Neural cell (in vitro differentiated cells): ENCODE results near the gene NCS1. TPM values are rescaled to one million over a fixed set of nuclear protein-coding genes. Genes with fewer than 3 reads are reported as not detected.

Source experiments
- H2AFZ ChIP-seq: fragments of 200-600, 300-800 bp; sonication (generic), shearing (Covaris generic); 2 replicates; pipeline ENCODE4 v1.6.0; 2014; ENCODE audit warnings: low read depth, mild to moderate bottlenecking, antibody characterized with exemption, low read length, moderate library complexity
- H3F3A ChIP-seq: fragments of 200-600 bp; shearing (Covaris generic); 2 replicates; pipeline ENCODE4 v1.6.1; 2016; ENCODE audit warnings: mild to moderate bottlenecking, moderate library complexity, mixed read lengths, antibody characterized with exemption, low read length; ENCODE audit not compliant: insufficient read depth, poor library complexity, severe bottlenecking
- H3K27ac ChIP-seq: fragments of 200-600, 300-800 bp; sonication (generic), shearing (Covaris generic); 2 replicates; pipeline ENCODE4 v1.5.1; 2014; ENCODE audit warnings: mild to moderate bottlenecking, low read length, moderate library complexity
- H3K27me3 ChIP-seq: fragments of 300-800, 200-600 bp; sonication (generic), shearing (Covaris generic); 2 replicates; pipeline ENCODE4 v1.6.0; 2014; ENCODE audit warnings: mild to moderate bottlenecking, low read depth, low read length, moderate library complexity; ENCODE audit not compliant: insufficient read depth
- H3K36me3 ChIP-seq: fragments of 300-800, 200-600 bp; sonication (generic), shearing (Covaris generic); 2 replicates; pipeline ENCODE4 v1.5.1; 2014; ENCODE audit warnings: mild to moderate bottlenecking, antibody characterized with exemption, low read length, moderate library complexity; ENCODE audit not compliant: insufficient read depth
- H3K4me2 ChIP-seq: fragments of 300-800, 200-600 bp; sonication (generic), shearing (Covaris generic); 2 replicates; pipeline ENCODE4 v1.6.0; 2014; ENCODE audit warnings: mild to moderate bottlenecking, low read length
- H3K4me3 ChIP-seq: fragments of 300-800, 200-600 bp; sonication (generic), shearing (Covaris generic); 2 replicates; pipeline ENCODE4 v1.5.1; 2014; ENCODE audit warnings: mild to moderate bottlenecking, low read length, moderate library complexity
- H3K79me2 ChIP-seq: fragments of 200-600 bp; shearing (Covaris generic); replicated peaks from 2 replicates; pipeline ENCODE4 v1.6.0; 2014; ENCODE audit warnings: mild to moderate bottlenecking, low read length, moderate library complexity; ENCODE audit not compliant: insufficient read depth
- H3K9ac ChIP-seq: fragments of 300-800, 200-600 bp; sonication (generic), shearing (Covaris generic); 2 replicates; pipeline ENCODE4 v1.6.1; 2016; ENCODE audit warnings: mild to moderate bottlenecking, low read length, mixed read lengths
- H3K9me2 ChIP-seq: fragments of 200-600 bp; shearing (Covaris generic); 2 replicates; pipeline ENCODE4 v1.6.1; 2016; ENCODE audit warnings: mild to moderate bottlenecking, low read length, mixed read lengths; ENCODE audit not compliant: insufficient read depth
- H3K9me3 ChIP-seq: fragments of 200-600, 300-800 bp; sonication (generic), shearing (Covaris generic); 2 replicates; pipeline ENCODE4 v1.6.1; 2016; ENCODE audit warnings: mild to moderate bottlenecking, mixed run types, low read length, moderate library complexity, mixed read lengths
- H4K20me1 ChIP-seq: fragments of 200-600 bp; shearing (Covaris generic); 2 replicates; pipeline ENCODE4 v1.6.1; 2016; ENCODE audit warnings: mild to moderate bottlenecking, mixed run types; ENCODE audit not compliant: insufficient read depth
- EP300 ChIP-seq: fragments of 450-650 bp; conservative IDR thresholded peaks from 2 replicates; pipeline ENCODE4 v1.6.1; 2014; ENCODE audit warnings: antibody characterized with exemption, mild to moderate bottlenecking, moderate library complexity; ENCODE audit not compliant: poor library complexity, severe bottlenecking
- EZH2 ChIP-seq: fragments of 200-600, 300-800 bp; shearing (Covaris generic), sonication (generic); IDR thresholded peaks from 2 replicates; pipeline ENCODE4 v1.6.1; 2014; ENCODE audit warnings: antibody characterized with exemption, low read length, borderline replicate concordance, mild to moderate bottlenecking; ENCODE audit not compliant: insufficient read depth, poor library complexity, severe bottlenecking
- MXI1 ChIP-seq: fragments of 450-650 bp; conservative IDR thresholded peaks from 2 replicates; pipeline ENCODE4 v1.6.1; 2014; ENCODE audit warnings: antibody characterized with exemption, mild to moderate bottlenecking; ENCODE audit not compliant: poor library complexity, severe bottlenecking
- POLR2AphosphoS5 ChIP-seq: IDR thresholded peaks from 2 replicates; pipeline ENCODE4 v1.6.1; 2012
- RAD21 ChIP-seq: fragments of 450-650 bp; conservative IDR thresholded peaks from 2 replicates; pipeline ENCODE4 v1.6.1; 2014; ENCODE audit warnings: antibody characterized with exemption, mild to moderate bottlenecking, moderate library complexity
- SMC3 ChIP-seq: fragments of 450-650 bp; conservative IDR thresholded peaks from 2 replicates; pipeline ENCODE4 v1.6.1; 2014; ENCODE audit warnings: antibody characterized with exemption, mild to moderate bottlenecking, moderate library complexity; ENCODE audit not compliant: poor library complexity
- TAF1 ChIP-seq: IDR thresholded peaks from 2 replicates; pipeline ENCODE4 v1.6.1; 2012; ENCODE audit warnings: low read depth
- polyA plus RNA-seq: library from polyadenylated mRNA; depleted of rRNA; stranded (reverse); fragments of >200 nt; gene quantifications from 2 replicates; pipeline ENCODE4 v1.2.3, GENCODE V29; 2014
- TF ChIP-seq, protein P1 (sequence below): IDR thresholded peaks from 2 replicates; pipeline ENCODE4 v1.6.1; 2012; ENCODE audit warnings: borderline replicate concordance
- TF ChIP-seq, protein P2 (sequence below): fragments of 450-650 bp; IDR thresholded peaks from 2 replicates; pipeline ENCODE4 v1.5.1; 2014; ENCODE audit warnings: antibody characterized with exemption, mild to moderate bottlenecking, moderate library complexity; ENCODE audit not compliant: poor library complexity, severe bottlenecking

Gene NCS1
- polyA plus RNA-seq, 1 donor from 2014 or later, result 73.3 TPM

- Histone ChIP-seq H4K20me1 (no peaks in the 10 kb centered on the region), H3K4me2 (no peak overlapping the region), H3F3A (no peaks in the 10 kb centered on the region), H3K27me3 (no peaks in the 10 kb centered on the region), H3K79me2 (no peaks in the 10 kb centered on the region), H3K9me3 (no peaks in the 10 kb centered on the region), H3K27ac (no peak overlapping the region), H3K4me3 (no peak overlapping the region), H2AFZ (no peak overlapping the region), H3K9ac (no peak overlapping the region), H3K9me2 (no peaks in the 10 kb centered on the region), H3K36me3 (no peaks in the 10 kb centered on the region)
- no peak for TF ChIP-seq MXI1
- TF ChIP-seq, protein P1, sequence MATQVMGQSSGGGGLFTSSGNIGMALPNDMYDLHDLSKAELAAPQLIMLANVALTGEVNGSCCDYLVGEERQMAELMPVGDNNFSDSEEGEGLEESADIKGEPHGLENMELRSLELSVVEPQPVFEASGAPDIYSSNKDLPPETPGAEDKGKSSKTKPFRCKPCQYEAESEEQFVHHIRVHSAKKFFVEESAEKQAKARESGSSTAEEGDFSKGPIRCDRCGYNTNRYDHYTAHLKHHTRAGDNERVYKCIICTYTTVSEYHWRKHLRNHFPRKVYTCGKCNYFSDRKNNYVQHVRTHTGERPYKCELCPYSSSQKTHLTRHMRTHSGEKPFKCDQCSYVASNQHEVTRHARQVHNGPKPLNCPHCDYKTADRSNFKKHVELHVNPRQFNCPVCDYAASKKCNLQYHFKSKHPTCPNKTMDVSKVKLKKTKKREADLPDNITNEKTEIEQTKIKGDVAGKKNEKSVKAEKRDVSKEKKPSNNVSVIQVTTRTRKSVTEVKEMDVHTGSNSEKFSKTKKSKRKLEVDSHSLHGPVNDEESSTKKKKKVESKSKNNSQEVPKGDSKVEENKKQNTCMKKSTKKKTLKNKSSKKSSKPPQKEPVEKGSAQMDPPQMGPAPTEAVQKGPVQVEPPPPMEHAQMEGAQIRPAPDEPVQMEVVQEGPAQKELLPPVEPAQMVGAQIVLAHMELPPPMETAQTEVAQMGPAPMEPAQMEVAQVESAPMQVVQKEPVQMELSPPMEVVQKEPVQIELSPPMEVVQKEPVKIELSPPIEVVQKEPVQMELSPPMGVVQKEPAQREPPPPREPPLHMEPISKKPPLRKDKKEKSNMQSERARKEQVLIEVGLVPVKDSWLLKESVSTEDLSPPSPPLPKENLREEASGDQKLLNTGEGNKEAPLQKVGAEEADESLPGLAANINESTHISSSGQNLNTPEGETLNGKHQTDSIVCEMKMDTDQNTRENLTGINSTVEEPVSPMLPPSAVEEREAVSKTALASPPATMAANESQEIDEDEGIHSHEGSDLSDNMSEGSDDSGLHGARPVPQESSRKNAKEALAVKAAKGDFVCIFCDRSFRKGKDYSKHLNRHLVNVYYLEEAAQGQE, result no peak
- TF ChIP-seq TAF1, result no peak
- TF ChIP-seq EP300, result no peak
- TF ChIP-seq, protein P2, sequence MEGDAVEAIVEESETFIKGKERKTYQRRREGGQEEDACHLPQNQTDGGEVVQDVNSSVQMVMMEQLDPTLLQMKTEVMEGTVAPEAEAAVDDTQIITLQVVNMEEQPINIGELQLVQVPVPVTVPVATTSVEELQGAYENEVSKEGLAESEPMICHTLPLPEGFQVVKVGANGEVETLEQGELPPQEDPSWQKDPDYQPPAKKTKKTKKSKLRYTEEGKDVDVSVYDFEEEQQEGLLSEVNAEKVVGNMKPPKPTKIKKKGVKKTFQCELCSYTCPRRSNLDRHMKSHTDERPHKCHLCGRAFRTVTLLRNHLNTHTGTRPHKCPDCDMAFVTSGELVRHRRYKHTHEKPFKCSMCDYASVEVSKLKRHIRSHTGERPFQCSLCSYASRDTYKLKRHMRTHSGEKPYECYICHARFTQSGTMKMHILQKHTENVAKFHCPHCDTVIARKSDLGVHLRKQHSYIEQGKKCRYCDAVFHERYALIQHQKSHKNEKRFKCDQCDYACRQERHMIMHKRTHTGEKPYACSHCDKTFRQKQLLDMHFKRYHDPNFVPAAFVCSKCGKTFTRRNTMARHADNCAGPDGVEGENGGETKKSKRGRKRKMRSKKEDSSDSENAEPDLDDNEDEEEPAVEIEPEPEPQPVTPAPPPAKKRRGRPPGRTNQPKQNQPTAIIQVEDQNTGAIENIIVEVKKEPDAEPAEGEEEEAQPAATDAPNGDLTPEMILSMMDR, result no peak
- no peak for TF ChIP-seq POLR2AphosphoS5
- no peak for TF ChIP-seq EZH2
- no peak for TF ChIP-seq RAD21
- no peak for TF ChIP-seq SMC3
Measured at GRCh38 chr9:130284690-130285089, 112.5 kb downstream of the NCS1 start.

DNA sequence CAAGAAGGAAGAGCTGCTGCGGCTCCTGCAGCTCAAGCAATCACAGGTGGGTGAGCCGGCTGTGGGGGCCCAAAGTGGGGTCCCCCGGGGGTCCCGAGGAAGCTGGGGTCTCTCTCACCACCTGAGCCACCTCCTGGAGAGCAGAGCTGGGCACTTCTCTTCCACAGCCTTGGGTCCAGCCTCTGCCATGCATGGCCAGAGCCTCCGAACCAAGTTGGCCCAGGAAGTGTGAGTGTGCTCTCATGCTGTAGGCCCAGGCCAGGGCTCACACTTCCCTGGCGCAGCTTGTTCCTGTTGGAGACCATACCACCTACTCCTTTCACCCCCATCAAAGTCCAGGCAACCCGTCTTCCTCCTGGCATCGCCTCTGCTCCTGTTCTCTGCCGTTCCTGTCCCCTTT lies 113.1 kb downstream of the NCS1 start:
- Histone ChIP-seq H3K27me3 (no peaks in the 10 kb centered on the region), H3K27ac (no peak overlapping the region), H3K79me2 (no peaks in the 10 kb centered on the region), H3K9ac (no peak overlapping the region), H4K20me1 (no peaks in the 10 kb centered on the region), H3K9me3 (no peaks in the 10 kb centered on the region), H3K9me2 (no peaks in the 10 kb centered on the region), H3K4me2 (no peak overlapping the region), H3K36me3 (no peaks in the 10 kb centered on the region), H2AFZ (no peak overlapping the region), H3F3A (no peaks in the 10 kb centered on the region), H3K4me3 (no peak overlapping the region)
- TF ChIP-seq, protein P2, result no peak
- TF ChIP-seq RAD21 (no peak), TAF1 (no peak), EZH2 (no peak), EP300 (no peak)
- TF ChIP-seq, protein P1, result no peak
